Measurements from ENCODE around the gene MYOC. TPM values are rescaled to one million over a fixed set of nuclear protein-coding genes. Genes with fewer than 3 reads are reported as not detected.
"Not testable (repeated sequence)": the region's sequence is repeated elsewhere in the genome, so short reads cannot be mapped to it uniquely, and the experiment has no call there.

MYOC gene
- total RNA-seq, 4 donors from 2014 or later, result 0.31 to 19.1 (median 3.6) TPM

DNA sequence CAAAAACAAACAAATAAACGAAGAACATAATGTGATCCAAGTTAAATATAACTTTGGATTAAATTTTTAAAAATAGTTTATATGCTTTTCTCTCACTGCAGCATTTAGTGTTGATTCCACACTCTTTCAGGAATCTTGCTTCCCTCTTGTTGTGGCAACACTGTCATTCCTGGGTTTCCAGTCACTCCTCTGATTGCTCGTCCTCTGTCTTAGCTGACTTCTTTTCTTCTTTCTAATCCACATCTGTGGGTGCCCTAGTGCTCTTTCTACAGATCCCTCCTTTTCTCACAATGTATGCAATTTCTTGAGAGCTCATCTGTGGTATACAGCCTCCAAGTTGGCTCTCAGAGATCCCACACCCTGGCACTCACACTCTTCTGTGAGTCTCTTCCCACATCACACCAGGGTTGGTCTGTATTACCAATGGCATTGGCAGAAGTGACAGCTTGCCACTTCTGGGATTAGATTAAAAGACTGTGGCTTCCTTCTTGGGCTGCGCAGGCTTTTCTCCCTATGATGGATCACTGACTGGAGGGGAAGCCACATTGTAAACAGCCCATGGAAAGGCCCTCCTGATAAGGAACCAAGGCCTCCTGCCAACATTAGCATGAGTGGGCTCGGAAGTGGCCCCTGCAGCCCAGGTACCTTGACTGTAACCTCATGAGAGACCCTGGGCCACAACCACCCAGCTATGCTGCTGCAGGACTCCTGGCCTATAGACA lies 11.5 kb upstream of the MYOC start:
- no peak for TF ChIP-seq POLR2A (IDR thresholded peaks at IDR 0.05)
- Histone ChIP-seq H3K27me3 (no peaks in the 10 kb centered on the region), H3K27ac (peak overlapping the region; percentile 21 to 81 (median 64)), H3K9me3 (no peaks in the 10 kb centered on the region), H3K4me1 (peaks cover 0 to 19% (median 0%) of the 10 kb centered on the region in 3 donors), H3K4me3 (no peak overlapping the region), H3K36me3 (no peaks in the 10 kb centered on the region)
- no peak for DNase-seq
- intact Hi-C loops (cut with DNase I), result no loop called here
- WGBS, 2 donors, result 46 to 61% methylated on average over 4 of the region's 4 CpGs

DNA sequence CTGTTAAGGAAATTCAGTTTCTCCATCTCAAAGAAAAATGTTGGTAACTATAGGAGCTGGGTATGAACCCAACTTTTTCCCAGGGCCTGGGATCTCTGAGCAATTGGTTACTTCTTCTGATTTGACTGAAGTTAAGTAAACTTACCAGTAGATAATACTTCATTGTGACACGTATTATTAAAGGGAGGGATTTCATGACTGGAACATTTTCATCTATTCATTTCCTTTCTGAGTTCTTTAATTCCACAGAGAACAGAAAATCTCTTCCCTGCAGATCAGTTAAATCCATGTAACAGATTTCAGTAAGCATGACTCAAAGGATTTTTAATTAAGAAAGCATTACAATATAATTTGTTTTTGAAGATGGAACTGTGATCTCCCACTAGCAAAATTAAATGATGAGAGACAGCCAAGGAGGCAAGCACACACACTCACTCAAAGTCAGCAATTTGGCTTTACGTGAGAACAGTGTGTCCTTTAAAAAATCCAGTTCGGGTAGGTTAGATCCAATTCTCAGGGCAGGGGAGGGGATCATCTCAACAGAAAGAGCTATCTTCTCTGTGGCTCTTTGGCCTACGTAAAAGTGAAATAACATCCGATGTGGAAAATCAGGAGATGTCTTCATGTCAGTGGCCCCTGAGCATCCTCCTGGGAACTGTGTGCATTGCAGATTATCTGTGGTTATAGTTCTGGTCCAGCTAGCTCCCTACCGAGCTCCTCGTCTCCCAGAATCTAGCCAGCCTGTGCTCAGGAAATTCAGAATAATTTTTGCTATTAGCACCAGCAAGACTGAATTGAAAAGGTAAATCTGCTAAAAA lies 10.8 kb upstream of the MYOC start:
- Histone ChIP-seq H3K4me3 (no peak overlapping the region), H3K36me3 (no peaks in the 10 kb centered on the region), H3K4me1 (peaks cover 0 to 19% (median 0%) of the 10 kb centered on the region in 3 donors), H3K27ac (peak overlapping the region in 3 of 4 donors; percentile 49 to 81 (median 79)), H3K9me3 (no peaks in the 10 kb centered on the region), H3K27me3 (no peaks in the 10 kb centered on the region)
- intact Hi-C loops (cut with DNase I), result no loop called here
- WGBS, 2 donors, result 61 to 69% methylated on average over 7 of the region's 7 CpGs
- TF ChIP-seq, protein P1, sequence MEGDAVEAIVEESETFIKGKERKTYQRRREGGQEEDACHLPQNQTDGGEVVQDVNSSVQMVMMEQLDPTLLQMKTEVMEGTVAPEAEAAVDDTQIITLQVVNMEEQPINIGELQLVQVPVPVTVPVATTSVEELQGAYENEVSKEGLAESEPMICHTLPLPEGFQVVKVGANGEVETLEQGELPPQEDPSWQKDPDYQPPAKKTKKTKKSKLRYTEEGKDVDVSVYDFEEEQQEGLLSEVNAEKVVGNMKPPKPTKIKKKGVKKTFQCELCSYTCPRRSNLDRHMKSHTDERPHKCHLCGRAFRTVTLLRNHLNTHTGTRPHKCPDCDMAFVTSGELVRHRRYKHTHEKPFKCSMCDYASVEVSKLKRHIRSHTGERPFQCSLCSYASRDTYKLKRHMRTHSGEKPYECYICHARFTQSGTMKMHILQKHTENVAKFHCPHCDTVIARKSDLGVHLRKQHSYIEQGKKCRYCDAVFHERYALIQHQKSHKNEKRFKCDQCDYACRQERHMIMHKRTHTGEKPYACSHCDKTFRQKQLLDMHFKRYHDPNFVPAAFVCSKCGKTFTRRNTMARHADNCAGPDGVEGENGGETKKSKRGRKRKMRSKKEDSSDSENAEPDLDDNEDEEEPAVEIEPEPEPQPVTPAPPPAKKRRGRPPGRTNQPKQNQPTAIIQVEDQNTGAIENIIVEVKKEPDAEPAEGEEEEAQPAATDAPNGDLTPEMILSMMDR (IDR thresholded peaks at IDR 0.05), result no peak
- no peak for DNase-seq

DNA sequence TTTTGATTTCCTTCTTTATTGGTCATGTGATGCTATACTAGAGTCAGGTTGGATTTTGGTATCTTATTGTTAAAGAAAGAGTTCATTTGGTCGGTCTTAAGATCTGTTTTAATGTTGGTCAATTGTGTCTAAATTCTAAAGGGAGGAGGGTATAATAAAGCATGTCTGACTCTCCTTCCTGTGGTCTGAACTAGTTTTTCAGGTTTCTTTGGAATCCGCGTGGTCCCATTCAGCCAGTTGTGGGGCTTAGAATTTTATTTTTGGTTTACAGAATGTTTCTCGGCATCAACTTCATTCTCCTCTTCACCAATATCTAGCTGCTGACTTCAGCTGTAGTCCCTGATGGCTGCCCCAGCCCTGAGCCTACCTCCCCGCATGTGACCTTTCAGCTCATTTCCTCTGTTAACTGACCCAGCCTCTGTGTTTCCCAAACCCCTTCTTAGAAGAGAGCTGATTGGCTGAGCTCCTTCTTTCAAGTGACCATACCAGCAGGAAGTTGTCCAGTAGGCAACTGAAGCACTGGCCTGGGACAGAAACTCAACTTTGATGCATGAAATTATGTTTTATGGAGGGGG lies 8.7 kb upstream of the MYOC start:
- TF ChIP-seq, protein P1 (IDR thresholded peaks at IDR 0.05), result no peak
- TF ChIP-seq POLR2A (IDR thresholded peaks at IDR 0.05), result no peak
- Histone ChIP-seq H3K27me3 (no peaks in the 10 kb centered on the region), H3K4me3 (no peak overlapping the region), H3K36me3 (no peaks in the 10 kb centered on the region), H3K9me3 (no peaks in the 10 kb centered on the region), H3K27ac (no peak overlapping the region), H3K4me1 (peaks cover 0 to 22% (median 0%) of the 10 kb centered on the region in 3 donors)
- intact Hi-C loops (cut with DNase I), result no loop called here
- no peak for DNase-seq
- WGBS, 2 donors, result 52 to 70% methylated on average over 5 of the region's 5 CpGs

DNA sequence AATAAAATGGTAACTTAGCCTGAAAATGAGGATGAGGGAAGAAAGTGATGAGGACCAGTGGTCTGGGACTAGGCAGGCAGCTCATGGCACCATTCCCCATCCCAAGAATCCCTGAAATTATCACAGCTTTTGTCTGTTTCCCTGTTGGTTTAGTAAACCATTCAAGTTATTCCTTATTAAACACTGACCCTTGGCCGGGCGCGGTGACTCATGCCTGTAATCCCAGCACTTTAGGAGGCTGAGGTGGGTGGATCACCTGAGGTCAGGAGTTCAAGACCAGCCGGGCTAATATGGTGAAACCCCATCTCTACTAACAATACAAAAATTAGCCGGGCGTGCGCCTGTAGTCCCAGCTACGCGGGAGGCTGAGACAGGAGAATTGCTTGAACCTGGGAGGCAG lies 3.7 kb upstream of the MYOC start:
- Histone ChIP-seq H3K27ac (peak overlapping the region in 3 of 4 donors; percentile 66 to 85 (median 83)), H3K4me1 (peaks cover 0 to 32% (median 15%) of the 10 kb centered on the region in 3 donors)
- H3K36me3 ChIP-seq; DNase-seq; intact Hi-C loops (cut with DNase I); H3K4me3 ChIP-seq; H3K9me3 ChIP-seq; H3K27me3 ChIP-seq: not testable (repeated sequence)
- WGBS, 2 donors, result 88 to 89% methylated on average over 9 of the region's 9 CpGs

DNA sequence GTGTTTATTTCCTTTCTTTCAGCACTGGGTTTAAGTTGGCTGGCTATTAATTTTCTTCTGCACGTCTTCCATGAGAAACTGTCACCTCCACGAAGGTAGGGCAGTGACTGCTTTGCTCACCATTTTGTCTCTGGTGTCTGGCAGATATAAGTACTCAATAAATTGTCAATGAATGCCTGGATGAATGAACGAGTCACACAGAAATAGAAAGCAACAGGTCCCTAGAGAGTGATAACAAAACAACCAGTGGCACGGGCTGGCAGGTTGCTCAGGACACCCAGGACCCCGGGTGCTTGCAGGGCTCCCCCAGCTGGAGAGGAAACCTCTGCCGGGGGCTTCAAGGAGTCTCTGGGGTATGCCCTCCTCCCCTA lies 3.2 kb upstream of the MYOC start:
- no peak for DNase-seq
- Histone ChIP-seq H3K9me3 (no peaks in the 10 kb centered on the region), H3K4me3 (peak overlapping the region in 2 of 4 donors; percentile 9 to 45), H3K27me3 (no peaks in the 10 kb centered on the region), H3K36me3 (no peaks in the 10 kb centered on the region), H3K4me1 (peaks cover 0 to 32% (median 15%) of the 10 kb centered on the region in 3 donors), H3K27ac (peak overlapping the region in 3 of 4 donors; percentile 66 to 85 (median 83))
- intact Hi-C loops (cut with DNase I), result no loop called here
- TF ChIP-seq, protein P1 (IDR thresholded peaks at IDR 0.05), result no peak
- TF ChIP-seq POLR2A (IDR thresholded peaks at IDR 0.05), result no peak
- WGBS, 2 donors, result 53 to 73% methylated on average over 4 to 6 of the region's 6 CpGs

All from esophagus squamous epithelium (tissue), 5 donors.